Measurements from ENCODE around the gene MUS81. TPM values are rescaled to one million over a fixed set of nuclear protein-coding genes. Genes with fewer than 3 reads are reported as not detected.
"Not testable (repeated sequence)": the region's sequence is repeated elsewhere in the genome, so short reads cannot be mapped to it uniquely, and the experiment has no call there.

MUS81 gene
- polyA plus RNA-seq, 6 donors from 2014 or later, result 3.2 to 32.0 (median 22.8) TPM

GRCh38 chr11:65829459-65829858, 30.8 kb upstream of the MUS81 start:
- Mint-ChIP-seq H3K4me1 (peaks cover 2 to 16% (median 7%) of the 10 kb centered on the region in 3 donors), H3K4me3 (peak overlapping the region in 1 of 8 donors; percentile 32), H3K9me3 (peaks cover 0 to 6% (median 0%) of the 10 kb centered on the region in 7 donors), H3K36me3 (no peaks in the 10 kb centered on the region), H3K27me3 (no peaks in the 10 kb centered on the region), H3K27ac (no peak overlapping the region)
- DNase-seq (no peak), ATAC-seq (ENCODE audit: low read depth in 2 of 2) (no peak)

GRCh38 chr11:65832231-65832630, 28.0 kb upstream of the MUS81 start:
- H3K27me3 Mint-ChIP-seq; H3K9me3 Mint-ChIP-seq; H3K36me3 Mint-ChIP-seq; ATAC-seq (ENCODE audit: low read depth in 2 of 2); DNase-seq: not testable (repeated sequence)
- Mint-ChIP-seq H3K4me3 (peak overlapping the region in 3 of 8 donors; percentile 1 to 29 (median 9)), H3K27ac (peak overlapping the region in 1 of 6 donors; percentile 80), H3K4me1 (peaks cover 2 to 16% (median 7%) of the 10 kb centered on the region in 3 donors)

- ATAC-seq (ENCODE audit: low read depth in 2 of 2) (peak; percentile 98 to 99), DNase-seq (peak; percentile 94)
- Mint-ChIP-seq H3K4me1 (peaks cover 2 to 16% (median 7%) of the 10 kb centered on the region in 3 donors), H3K27ac (peak within 1 kb of the TSS in 4 of 6 donors; percentile 67 to 93 (median 80)), H3K4me3 (no peak within 1 kb of the TSS), H3K36me3 (no peaks in the 10 kb centered on the region), H3K27me3 (no peaks in the 10 kb centered on the region), H3K9me3 (peaks cover 0 to 6% (median 0%) of the 10 kb centered on the region in 7 donors)
Measured at GRCh38 chr11:65833297-65834030, 26.8 kb upstream of the MUS81 start, which contains the start of gene SNX32. TSS of gene SNX32 (plus strand) at chr11:65833963. CDS start at chr11:65834066, 103 bp downstream.

- H3K4me1 Mint-ChIP-seq, result peaks cover 2 to 16% (median 7%) of the 10 kb centered on the region in 3 donors
- H3K27me3 Mint-ChIP-seq, result no peaks in the 10 kb centered on the region
- no peak overlapping the region for H3K27ac Mint-ChIP-seq
- peaks cover 0 to 6% (median 0%) of the 10 kb centered on the region in 7 donors for H3K9me3 Mint-ChIP-seq
- ATAC-seq (ENCODE audit: low read depth in 2 of 2) (peak in 1 of 2 donors; percentile 2), DNase-seq (no peak)
- H3K36me3 Mint-ChIP-seq, result no peaks in the 10 kb centered on the region
- H3K4me3 Mint-ChIP-seq, result no peak overlapping the region
Measured at GRCh38 chr11:65834202-65834601, 26.0 kb upstream of the MUS81 start.

- no peaks in the 10 kb centered on the region for H3K4me1 Mint-ChIP-seq
- no peaks in the 10 kb centered on the region for H3K27me3 Mint-ChIP-seq
- no peak overlapping the region for H3K27ac Mint-ChIP-seq
- ATAC-seq (ENCODE audit: low read depth in 2 of 2), result no peak
- no peak overlapping the region for H3K4me3 Mint-ChIP-seq
- no peaks in the 10 kb centered on the region for H3K9me3 Mint-ChIP-seq
- DNase-seq, result no peak
- no peaks in the 10 kb centered on the region for H3K36me3 Mint-ChIP-seq
Measured at GRCh38 chr11:65842144-65842543, 18.1 kb upstream of the MUS81 start.

- ATAC-seq (ENCODE audit: low read depth in 2 of 2) (no peak), DNase-seq (no peak)
- H3K36me3 Mint-ChIP-seq, result no peaks in the 10 kb centered on the region
- no peaks in the 10 kb centered on the region for H3K4me1 Mint-ChIP-seq
- H3K27me3 Mint-ChIP-seq, result no peaks in the 10 kb centered on the region
- peak overlapping the region in 1 of 6 donors; percentile 42 for H3K27ac Mint-ChIP-seq
- H3K9me3 Mint-ChIP-seq, result no peaks in the 10 kb centered on the region
- no peak overlapping the region for H3K4me3 Mint-ChIP-seq
Measured at GRCh38 chr11:65843811-65844210, 16.4 kb upstream of the MUS81 start.

- DNase-seq (no peak), ATAC-seq (ENCODE audit: low read depth in 2 of 2) (no peak)
- no peaks in the 10 kb centered on the region for H3K36me3 Mint-ChIP-seq
- H3K4me3 Mint-ChIP-seq, result no peak overlapping the region
- H3K27ac Mint-ChIP-seq, result peak overlapping the region in 1 of 6 donors; percentile 9
- no peaks in the 10 kb centered on the region for H3K4me1 Mint-ChIP-seq
- H3K27me3 Mint-ChIP-seq, result no peaks in the 10 kb centered on the region
- H3K9me3 Mint-ChIP-seq, result no peaks in the 10 kb centered on the region
Measured at GRCh38 chr11:65844231-65844872, 15.9 kb upstream of the MUS81 start.

- Mint-ChIP-seq H3K4me1 (peaks cover 4 to 5% (median 4%) of the 10 kb centered on the region in 3 donors), H3K4me3 (no peak overlapping the region), H3K9me3 (no peaks in the 10 kb centered on the region), H3K27me3 (no peaks in the 10 kb centered on the region), H3K27ac (no peak overlapping the region), H3K36me3 (peaks cover 7 to 8% of the 10 kb centered on the region in 2 donors)
- DNase-seq, result no peak
- ATAC-seq (ENCODE audit: low read depth in 2 of 2), result no peak
Measured at GRCh38 chr11:65847746-65848145, 12.5 kb upstream of the MUS81 start.

- ATAC-seq (ENCODE audit: low read depth in 2 of 2); H3K4me3 Mint-ChIP-seq; H3K27me3 Mint-ChIP-seq; DNase-seq; H3K27ac Mint-ChIP-seq; H3K9me3 Mint-ChIP-seq: not testable (repeated sequence)
- Mint-ChIP-seq H3K4me1 (peaks cover 9 to 11% (median 10%) of the 10 kb centered on the region in 3 donors), H3K36me3 (peaks cover 7 to 15% of the 10 kb centered on the region in 2 donors)
Measured at GRCh38 chr11:65848693-65849092, 11.5 kb upstream of the MUS81 start.

- no peak overlapping the region for H3K27ac Mint-ChIP-seq
- H3K36me3 Mint-ChIP-seq, result peaks cover 9 to 19% of the 10 kb centered on the region in 2 donors
- H3K4me1 Mint-ChIP-seq, result peaks cover 13 to 17% (median 16%) of the 10 kb centered on the region in 3 donors
- no peaks in the 10 kb centered on the region for H3K27me3 Mint-ChIP-seq
- H3K4me3 Mint-ChIP-seq, result no peak overlapping the region
- ATAC-seq (ENCODE audit: low read depth in 2 of 2) (no peak), DNase-seq (no peak)
- H3K9me3 Mint-ChIP-seq, result no peaks in the 10 kb centered on the region
Measured at GRCh38 chr11:65849366-65849765, 10.9 kb upstream of the MUS81 start.

GRCh38 chr11:65849771-65850216, 10.4 kb upstream of the MUS81 start:
- Mint-ChIP-seq H3K27ac (no peak overlapping the region), H3K27me3 (no peaks in the 10 kb centered on the region), H3K4me1 (peaks cover 18 to 22% (median 19%) of the 10 kb centered on the region in 3 donors), H3K36me3 (peaks cover 13 to 23% of the 10 kb centered on the region in 2 donors), H3K9me3 (no peaks in the 10 kb centered on the region), H3K4me3 (no peak overlapping the region)
- ATAC-seq (ENCODE audit: low read depth in 2 of 2) (no peak), DNase-seq (no peak)

GRCh38 chr11:65850217-65851082, 9.8 kb upstream of the MUS81 start:
- no peaks in the 10 kb centered on the region for H3K27me3 Mint-ChIP-seq
- peaks cover 20 to 26% (median 23%) of the 10 kb centered on the region in 3 donors for H3K4me1 Mint-ChIP-seq
- no peak for ATAC-seq (ENCODE audit: low read depth in 2 of 2)
- no peak overlapping the region for H3K4me3 Mint-ChIP-seq
- no peak for DNase-seq
- no peaks in the 10 kb centered on the region for H3K9me3 Mint-ChIP-seq
- peak overlapping the region in 1 of 6 donors; percentile 56 for H3K27ac Mint-ChIP-seq
- H3K36me3 Mint-ChIP-seq, result peaks cover 14 to 26% of the 10 kb centered on the region in 2 donors

GRCh38 chr11:65851083-65851579, 9.1 kb upstream of the MUS81 start:
- H3K27ac Mint-ChIP-seq, result no peak overlapping the region
- H3K9me3 Mint-ChIP-seq, result no peaks in the 10 kb centered on the region
- no peaks in the 10 kb centered on the region for H3K27me3 Mint-ChIP-seq
- H3K4me3 Mint-ChIP-seq, result no peak overlapping the region
- peaks cover 20 to 30% (median 28%) of the 10 kb centered on the region in 3 donors for H3K4me1 Mint-ChIP-seq
- DNase-seq (no peak), ATAC-seq (ENCODE audit: low read depth in 2 of 2) (no peak)
- H3K36me3 Mint-ChIP-seq, result peaks cover 14 to 26% of the 10 kb centered on the region in 2 donors

All from naive B cell (primary cell).